ENCODE measurements around the gene CPNE9. TPM values are rescaled to one million over a fixed set of nuclear protein-coding genes. Genes with fewer than 3 reads are reported as not detected.

Gene CPNE9
- total RNA-seq, 1 donor from 2014 or later, result not detected

- H3K4me3 Mint-ChIP-seq (ENCODE audit: unreplicated experiment), result no peak overlapping the region
- DNase-seq (ENCODE audit: low spot score), result no peak
Measured at GRCh38 chr3:9778143-9779074, 74.8 kb downstream of the CPNE9 start.

GRCh38 chr3:9779075-9779593, 75.5 kb downstream of the CPNE9 start:
- TF ChIP-seq, protein P1, sequence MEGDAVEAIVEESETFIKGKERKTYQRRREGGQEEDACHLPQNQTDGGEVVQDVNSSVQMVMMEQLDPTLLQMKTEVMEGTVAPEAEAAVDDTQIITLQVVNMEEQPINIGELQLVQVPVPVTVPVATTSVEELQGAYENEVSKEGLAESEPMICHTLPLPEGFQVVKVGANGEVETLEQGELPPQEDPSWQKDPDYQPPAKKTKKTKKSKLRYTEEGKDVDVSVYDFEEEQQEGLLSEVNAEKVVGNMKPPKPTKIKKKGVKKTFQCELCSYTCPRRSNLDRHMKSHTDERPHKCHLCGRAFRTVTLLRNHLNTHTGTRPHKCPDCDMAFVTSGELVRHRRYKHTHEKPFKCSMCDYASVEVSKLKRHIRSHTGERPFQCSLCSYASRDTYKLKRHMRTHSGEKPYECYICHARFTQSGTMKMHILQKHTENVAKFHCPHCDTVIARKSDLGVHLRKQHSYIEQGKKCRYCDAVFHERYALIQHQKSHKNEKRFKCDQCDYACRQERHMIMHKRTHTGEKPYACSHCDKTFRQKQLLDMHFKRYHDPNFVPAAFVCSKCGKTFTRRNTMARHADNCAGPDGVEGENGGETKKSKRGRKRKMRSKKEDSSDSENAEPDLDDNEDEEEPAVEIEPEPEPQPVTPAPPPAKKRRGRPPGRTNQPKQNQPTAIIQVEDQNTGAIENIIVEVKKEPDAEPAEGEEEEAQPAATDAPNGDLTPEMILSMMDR (IDR thresholded peaks at IDR 0.05), result no peak
- Mint-ChIP-seq H3K9me3 (ENCODE audit: low read depth) (no peaks in the 10 kb centered on the region), H3K36me3 (ENCODE audit: low read depth) (peaks cover 13% of the 10 kb centered on the region), H3K27me3 (ENCODE audit: low read depth) (no peaks in the 10 kb centered on the region), H3K4me1 (ENCODE audit: low read depth) (peaks cover 11% of the 10 kb centered on the region), H3K4me3 (ENCODE audit: unreplicated experiment) (no peak overlapping the region), H3K27ac (ENCODE audit: unreplicated experiment) (peak overlapping the region; percentile 78)
- no peak for DNase-seq (ENCODE audit: low spot score)

More at GRCh38 chr3:9778143-9779074, 74.8 kb downstream of the CPNE9 start:
- H3K36me3 Mint-ChIP-seq (ENCODE audit: low read depth), result peaks cover 13% of the 10 kb centered on the region
- TF ChIP-seq, protein P1 (IDR thresholded peaks at IDR 0.05), result no peak
- H3K9me3 Mint-ChIP-seq (ENCODE audit: low read depth), result no peaks in the 10 kb centered on the region
- H3K27ac Mint-ChIP-seq (ENCODE audit: unreplicated experiment), result peak overlapping the region; percentile 78
- peaks cover 11% of the 10 kb centered on the region for H3K4me1 Mint-ChIP-seq (ENCODE audit: low read depth)
- H3K27me3 Mint-ChIP-seq (ENCODE audit: low read depth), result no peaks in the 10 kb centered on the region

Other genes starting within 250 kb of the CPNE9 start
- not detected in 3 replicates for gene LHFPL4, start 150.0 kb upstream of the CPNE9 start, total RNA-seq
- 17.1 to 22.2 TPM (median 19.1 TPM) in 3 replicates for gene MTMR14, start 54.3 kb upstream of the CPNE9 start, total RNA-seq
- 14.6 to 18.8 TPM (median 15.5 TPM) in 3 replicates for gene BRPF1, start 27.9 kb downstream of the CPNE9 start, total RNA-seq
- 23.8 to 26.7 TPM (median 24.2 TPM) in 3 replicates for gene OGG1, start 46.1 kb downstream of the CPNE9 start, total RNA-seq
- 9.7 to 20.9 TPM (median 19.3 TPM) in 3 replicates for gene CAMK1, start 66.1 kb downstream of the CPNE9 start, total RNA-seq
- 42.2 to 69.9 TPM (median 69.6 TPM) in 3 replicates for gene TADA3, start 88.6 kb downstream of the CPNE9 start, total RNA-seq
- 150 to 179 TPM (median 177 TPM) in 3 replicates for gene ARPC4, start 89.2 kb downstream of the CPNE9 start, total RNA-seq
- 31.5 to 44.9 TPM (median 38.7 TPM) in 3 replicates for gene TTLL3, start 106.4 kb downstream of the CPNE9 start, total RNA-seq
- gene RPUSD3, start 140.2 kb downstream of the CPNE9 start, total RNA-seq, result 26.9 to 31.4 TPM (median 27.7 TPM) in 3 replicates
- gene CIDEC, start 176.4 kb downstream of the CPNE9 start, total RNA-seq, result not detected in 3 replicates
- 20.3 to 25.1 TPM (median 24.5 TPM) in 3 replicates for gene JAGN1, start 186.8 kb downstream of the CPNE9 start, total RNA-seq
- gene IL17RE, start 199.0 kb downstream of the CPNE9 start, total RNA-seq, result 0.42 to 1.6 TPM (median 0.92 TPM) in 3 replicates
- 20.8 to 26.4 TPM (median 21.3 TPM) in 3 replicates for gene IL17RC, start 213.3 kb downstream of the CPNE9 start, total RNA-seq
- 26.5 to 29.9 TPM (median 28.2 TPM) in 3 replicates for gene CRELD1, start 230.0 kb downstream of the CPNE9 start, total RNA-seq
- 3.9 to 7.6 TPM (median 3.9 TPM) in 3 replicates for gene PRRT3, start 248.6 kb downstream of the CPNE9 start, total RNA-seq